Hematopoietic multipotent progenitor cell (in vitro differentiated cells): Measurements from ENCODE around the gene CDK2AP2. TPM values are rescaled to one million over a fixed set of nuclear protein-coding genes. Genes with fewer than 3 reads are reported as not detected.
A peak's percentile ranks its signal among the peaks of the same experiment; 100 is the strongest.
"Not testable (repeated sequence)": the region's sequence is repeated elsewhere in the genome, so short reads cannot be mapped to it uniquely, and the experiment has no call there.

Experiments used
- DNase-seq, 3 donors: peaks; one replicate each; pipeline ENCODE4 v3.0.0-alpha.2; 2011 to 2015; ENCODE audit warnings: low read depth in 2 of 3, low spot score in 2 of 3
- small RNA-seq: library from RNA; depleted of rRNA; stranded (forward); fragments of <200 nt; gene quantifications from one replicate; pipeline ENCODE3, GENCODE V24; 2012
- total RNA-seq: library from RNA; depleted of rRNA; stranded (reverse); fragments of >200 nt; gene quantifications from one replicate; pipeline ENCODE4 v1.2.3, GENCODE V29; 2012

CDK2AP2 gene
- total RNA-seq, 1 donor = 42.5 TPM

GRCh38 chr11:67468456-67468758 is 39.6 kb downstream of the CDK2AP2 start:
- DNase-seq = no peak

GRCh38 chr11:67468056-67468455 is 39.9 kb downstream of the CDK2AP2 start:
- no peak for DNase-seq

DNA sequence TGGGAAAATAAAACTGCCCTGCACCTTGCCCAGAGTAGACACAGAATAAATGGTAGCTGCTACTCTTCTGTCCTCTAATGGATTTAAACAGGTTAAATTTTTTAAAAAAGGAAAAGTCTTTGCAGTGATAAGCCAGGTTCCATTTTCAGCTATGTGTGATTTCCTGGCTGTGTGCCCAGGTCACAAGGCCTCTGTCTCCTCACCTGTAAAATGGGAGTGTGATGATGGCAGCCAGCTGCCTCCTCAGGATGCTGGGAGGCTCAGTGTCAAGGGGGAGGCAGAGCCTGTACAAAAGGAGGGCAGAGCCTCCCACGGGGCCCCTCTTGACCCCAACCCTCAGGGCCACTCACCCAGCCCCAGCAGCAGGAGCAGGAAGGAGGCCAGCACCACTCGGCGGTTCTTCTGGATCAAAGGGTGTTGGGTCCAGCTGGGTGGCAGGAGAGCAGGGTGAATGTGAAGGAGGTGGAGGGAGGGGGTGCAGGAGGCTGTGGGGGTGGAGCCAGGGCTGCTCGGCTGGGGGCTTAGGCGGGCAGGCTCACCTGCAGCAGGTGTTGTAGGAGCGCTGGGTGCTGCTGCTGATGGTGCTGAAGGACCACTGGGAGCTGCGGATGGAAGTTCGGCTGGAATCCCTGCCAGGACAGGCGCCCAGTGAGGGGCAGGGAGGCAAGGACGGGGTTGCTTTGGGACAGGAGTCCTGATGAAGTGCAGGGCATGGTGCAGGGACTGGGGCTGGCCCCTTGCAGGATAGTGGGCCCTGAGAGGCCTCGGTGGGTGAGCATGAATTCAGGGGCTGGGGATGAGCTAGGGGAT is 40.8 kb downstream of the CDK2AP2 start:
- DNase-seq = no peak

DNA sequence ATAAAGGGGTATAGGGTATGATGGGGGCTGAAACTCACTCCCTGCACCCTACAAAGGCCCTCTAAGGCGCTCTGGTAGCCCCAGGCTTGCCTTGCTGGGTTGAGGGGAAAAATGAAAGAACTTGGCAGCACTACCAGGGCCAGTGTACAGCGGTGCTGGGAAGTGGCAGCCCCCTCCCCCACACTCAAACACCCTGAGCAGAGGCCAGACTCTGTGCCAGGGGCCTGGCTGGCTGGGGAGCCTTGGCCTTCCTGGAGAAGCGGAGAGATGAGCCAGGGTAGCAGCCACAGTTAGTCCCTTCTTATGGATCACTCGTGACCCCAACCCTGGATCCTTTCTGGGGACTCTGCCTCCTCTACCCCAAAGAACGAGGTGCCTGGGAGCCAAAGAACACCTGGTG is 41.6 kb downstream of the CDK2AP2 start:
- no peak for DNase-seq

DNA sequence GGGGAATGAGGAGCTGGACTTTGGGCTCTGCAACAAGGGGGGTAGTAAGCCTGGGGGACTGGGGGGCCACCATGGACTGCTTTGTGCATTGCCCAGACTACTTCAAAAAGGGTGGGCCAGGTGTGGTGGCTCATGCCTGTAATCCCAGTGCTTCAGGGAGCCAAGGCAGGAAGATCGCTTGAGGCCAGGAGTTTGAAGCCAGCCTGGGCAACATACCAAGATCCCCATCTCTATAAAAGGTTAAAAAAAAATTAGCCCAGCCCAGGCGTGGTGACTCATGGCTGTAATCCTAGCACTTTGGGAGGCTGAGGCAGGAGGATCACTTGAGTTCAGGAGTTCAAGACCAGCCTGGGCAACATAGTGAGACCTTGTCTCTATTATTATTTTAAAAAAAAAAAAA is 42.4 kb downstream of the CDK2AP2 start:
- not testable (repeated sequence) for DNase-seq

GRCh38 chr11:67465189-67465510 is 42.8 kb downstream of the CDK2AP2 start:
- DNase-seq = no peak

DNA sequence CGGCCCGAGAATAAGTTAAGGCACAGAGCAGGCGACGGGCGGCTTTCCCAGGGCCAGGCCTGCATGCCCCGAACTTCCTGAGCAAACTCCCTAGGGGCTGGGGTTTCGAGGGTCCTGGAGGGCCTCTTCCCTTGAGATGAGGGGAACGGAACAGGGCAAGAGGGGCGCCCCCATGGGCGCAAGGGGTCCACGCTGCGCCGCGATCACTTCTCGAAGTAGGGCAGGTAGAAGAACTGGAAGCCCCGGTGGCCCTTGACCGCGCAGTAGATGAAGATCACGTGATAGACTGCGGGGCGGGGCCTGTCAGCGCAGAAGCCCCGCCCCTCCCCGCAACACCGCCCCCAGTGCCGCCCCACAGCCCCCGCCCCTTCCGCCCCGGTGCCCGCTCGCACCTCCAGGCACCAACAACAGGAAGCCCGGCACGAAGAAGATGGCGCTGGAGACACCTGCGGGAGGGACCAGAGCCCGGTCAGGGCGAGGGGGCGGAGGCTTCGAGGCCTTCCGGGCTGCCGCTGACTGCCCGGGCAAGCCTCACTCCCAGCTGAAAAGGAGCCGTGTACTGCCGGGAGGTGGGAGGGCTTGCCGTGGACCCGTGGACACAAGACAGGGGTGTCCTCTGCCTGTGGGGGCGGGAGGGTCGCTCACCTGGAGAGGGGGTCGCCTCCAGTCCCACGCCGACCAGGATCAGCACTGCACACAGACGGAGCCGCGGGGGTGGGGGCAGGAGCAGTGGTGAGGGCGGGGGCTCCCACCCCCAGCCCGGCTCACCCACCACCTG is 43.4 kb downstream of the CDK2AP2 start:
- DNase-seq = peak; percentile 75 to 92 (median 89)

- DNase-seq = no peak
Observed at GRCh38 chr11:67463680-67464410, 44.1 kb downstream of the CDK2AP2 start.

GRCh38 chr11:67463186-67463585 is 44.8 kb downstream of the CDK2AP2 start:
- no peak for DNase-seq

DNA sequence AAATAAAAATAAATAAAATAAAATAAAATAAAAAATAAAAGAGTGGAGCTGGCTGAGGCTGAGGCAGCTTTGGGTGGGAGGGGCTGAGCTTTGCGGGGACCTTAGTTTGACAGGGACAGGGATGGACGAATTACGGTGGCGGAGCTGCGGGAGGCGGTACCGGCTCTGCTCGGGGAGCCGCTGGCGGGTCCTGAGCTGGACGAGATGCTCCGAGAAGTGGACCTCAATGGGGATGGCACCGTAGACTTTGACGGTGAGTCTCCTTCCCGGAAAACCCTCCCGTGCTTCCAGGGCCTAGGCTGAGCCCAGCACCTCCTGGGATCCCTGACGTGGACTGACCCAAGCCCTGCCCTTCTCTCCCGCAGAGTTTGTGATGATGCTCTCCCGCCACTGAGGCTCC is 49.7 kb downstream of the CDK2AP2 start:
- DNase-seq = no peak

- DNase-seq = no peak
Observed at GRCh38 chr11:67457453-67457852, 50.5 kb downstream of the CDK2AP2 start.

Small RNA genes within 50 kb of the gene (small RNA-seq; reads per million reads assigned to genes)
- not detected for gene MIR6752

Other genes starting within 250 kb of the CDK2AP2 start
- gene GRK2, start 241.7 kb downstream of the CDK2AP2 start, total RNA-seq = 543 TPM
- gene ANKRD13D, start 218.9 kb downstream of the CDK2AP2 start, total RNA-seq = 77.8 TPM
- gene SSH3, start 204.6 kb downstream of the CDK2AP2 start, total RNA-seq = 28.0 TPM
- 56.6 TPM for gene POLD4, start 154.6 kb downstream of the CDK2AP2 start, total RNA-seq
- 0.81 TPM for gene CLCF1, start 134.6 kb downstream of the CDK2AP2 start, total RNA-seq
- 28.3 TPM for gene RAD9A, start 116.2 kb downstream of the CDK2AP2 start, total RNA-seq
- 328 TPM for gene PPP1CA, start 106.3 kb downstream of the CDK2AP2 start, total RNA-seq
- 73.2 TPM for gene TBC1D10C, start 104.1 kb downstream of the CDK2AP2 start, total RNA-seq
- gene CARNS1, start 92.5 kb downstream of the CDK2AP2 start, total RNA-seq = 3.0 TPM
- 63.0 TPM for gene RPS6KB2, start 79.7 kb downstream of the CDK2AP2 start, total RNA-seq
- 230 TPM for gene PTPRCAP, start 70.5 kb downstream of the CDK2AP2 start, total RNA-seq
- 120 TPM for gene CORO1B, start 64.7 kb downstream of the CDK2AP2 start, total RNA-seq
- 0.27 TPM for gene GPR152, start 55.4 kb downstream of the CDK2AP2 start, total RNA-seq
- 1.6 TPM for gene CABP4, start 52.8 kb downstream of the CDK2AP2 start, total RNA-seq
- 30.4 TPM for gene TMEM134, start 38.9 kb downstream of the CDK2AP2 start, total RNA-seq
- 141 TPM for gene AIP, start 25.1 kb downstream of the CDK2AP2 start, total RNA-seq
- 21.0 TPM for gene PITPNM1, start 2.8 kb downstream of the CDK2AP2 start, total RNA-seq
- not detected for gene CABP2, start 15.3 kb upstream of the CDK2AP2 start, total RNA-seq
- gene GSTP1, start 75.7 kb upstream of the CDK2AP2 start, total RNA-seq = 593 TPM
- 234 TPM for gene NDUFV1, start 98.8 kb upstream of the CDK2AP2 start, total RNA-seq
- gene NUDT8, start 121.8 kb upstream of the CDK2AP2 start, total RNA-seq = 19.9 TPM
- gene TBX10, start 131.6 kb upstream of the CDK2AP2 start, total RNA-seq = not detected
- gene ACY3, start 142.6 kb upstream of the CDK2AP2 start, total RNA-seq = 13.7 TPM
- gene ALDH3B2, start 166.5 kb upstream of the CDK2AP2 start, total RNA-seq = under 0.01 TPM